ENCODE measurements around the gene CYP27A1.

DNA sequence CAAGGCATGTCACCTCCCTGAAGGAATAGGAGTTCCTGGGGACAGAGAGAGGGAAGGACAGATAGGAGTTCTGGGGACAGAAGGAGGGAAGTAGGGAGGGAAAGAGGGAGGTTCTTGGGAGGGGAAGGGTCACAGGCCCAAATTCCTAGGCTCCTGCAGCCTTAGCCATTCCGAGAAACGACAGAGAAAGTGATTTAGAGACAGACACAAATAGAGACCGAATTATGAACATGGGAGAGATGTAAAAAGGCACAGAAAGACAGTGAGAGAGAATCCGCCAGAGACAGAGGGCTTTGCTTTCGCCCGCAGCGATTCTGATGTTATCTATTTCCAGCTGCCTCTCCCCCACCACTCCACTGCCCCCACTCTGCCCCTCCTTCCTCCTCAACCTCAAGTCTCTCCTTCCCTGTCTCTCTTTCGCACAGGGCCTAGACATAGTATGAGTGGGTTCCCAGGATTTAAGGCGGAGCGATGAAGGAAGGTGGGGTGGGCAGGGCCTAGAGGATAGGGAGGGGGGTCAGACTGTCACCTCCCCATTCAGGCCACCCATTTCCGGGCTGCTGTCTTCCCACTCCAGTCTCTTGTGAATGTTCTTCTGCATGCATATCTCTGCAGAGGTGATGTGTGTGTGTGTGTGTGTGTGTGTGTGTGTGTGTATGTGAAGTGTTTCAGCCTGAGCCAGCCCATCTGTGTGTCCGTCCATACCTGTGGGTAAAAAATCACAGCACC is 74.4 kb downstream of the CYP27A1 start:
- TF ChIP-seq ZFP30 (CRISPR knock-in tag; IDR thresholded peaks at IDR 0.05) (no peak), SNAI2 (CRISPR knock-in tag; IDR thresholded peaks at IDR 0.05) (no peak), ISL1 (CRISPR knock-in tag; IDR thresholded peaks at IDR 0.05) (no peak), TOX (CRISPR knock-in tag; IDR thresholded peaks at IDR 0.05; ENCODE audit: borderline replicate concordance) (no peak), RARB (CRISPR knock-in tag; IDR thresholded peaks at IDR 0.05) (no peak), GLIS3 (CRISPR knock-in tag; IDR thresholded peaks at IDR 0.05) (no peak), ZC3H10 (CRISPR knock-in tag; IDR thresholded peaks at IDR 0.05) (no peak), CSDC2 (CRISPR knock-in tag; IDR thresholded peaks at IDR 0.05) (no peak), ZNF8 (CRISPR knock-in tag; IDR thresholded peaks at IDR 0.05) (no peak)
- TF ChIP-seq, protein P1, sequence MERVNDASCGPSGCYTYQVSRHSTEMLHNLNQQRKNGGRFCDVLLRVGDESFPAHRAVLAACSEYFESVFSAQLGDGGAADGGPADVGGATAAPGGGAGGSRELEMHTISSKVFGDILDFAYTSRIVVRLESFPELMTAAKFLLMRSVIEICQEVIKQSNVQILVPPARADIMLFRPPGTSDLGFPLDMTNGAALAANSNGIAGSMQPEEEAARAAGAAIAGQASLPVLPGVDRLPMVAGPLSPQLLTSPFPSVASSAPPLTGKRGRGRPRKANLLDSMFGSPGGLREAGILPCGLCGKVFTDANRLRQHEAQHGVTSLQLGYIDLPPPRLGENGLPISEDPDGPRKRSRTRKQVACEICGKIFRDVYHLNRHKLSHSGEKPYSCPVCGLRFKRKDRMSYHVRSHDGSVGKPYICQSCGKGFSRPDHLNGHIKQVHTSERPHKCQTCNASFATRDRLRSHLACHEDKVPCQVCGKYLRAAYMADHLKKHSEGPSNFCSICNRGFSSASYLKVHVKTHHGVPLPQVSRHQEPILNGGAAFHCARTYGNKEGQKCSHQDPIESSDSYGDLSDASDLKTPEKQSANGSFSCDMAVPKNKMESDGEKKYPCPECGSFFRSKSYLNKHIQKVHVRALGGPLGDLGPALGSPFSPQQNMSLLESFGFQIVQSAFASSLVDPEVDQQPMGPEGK (CRISPR knock-in tag; IDR thresholded peaks at IDR 0.05; ENCODE audit: borderline replicate concordance) = no peak
- TF ChIP-seq, protein P2, sequence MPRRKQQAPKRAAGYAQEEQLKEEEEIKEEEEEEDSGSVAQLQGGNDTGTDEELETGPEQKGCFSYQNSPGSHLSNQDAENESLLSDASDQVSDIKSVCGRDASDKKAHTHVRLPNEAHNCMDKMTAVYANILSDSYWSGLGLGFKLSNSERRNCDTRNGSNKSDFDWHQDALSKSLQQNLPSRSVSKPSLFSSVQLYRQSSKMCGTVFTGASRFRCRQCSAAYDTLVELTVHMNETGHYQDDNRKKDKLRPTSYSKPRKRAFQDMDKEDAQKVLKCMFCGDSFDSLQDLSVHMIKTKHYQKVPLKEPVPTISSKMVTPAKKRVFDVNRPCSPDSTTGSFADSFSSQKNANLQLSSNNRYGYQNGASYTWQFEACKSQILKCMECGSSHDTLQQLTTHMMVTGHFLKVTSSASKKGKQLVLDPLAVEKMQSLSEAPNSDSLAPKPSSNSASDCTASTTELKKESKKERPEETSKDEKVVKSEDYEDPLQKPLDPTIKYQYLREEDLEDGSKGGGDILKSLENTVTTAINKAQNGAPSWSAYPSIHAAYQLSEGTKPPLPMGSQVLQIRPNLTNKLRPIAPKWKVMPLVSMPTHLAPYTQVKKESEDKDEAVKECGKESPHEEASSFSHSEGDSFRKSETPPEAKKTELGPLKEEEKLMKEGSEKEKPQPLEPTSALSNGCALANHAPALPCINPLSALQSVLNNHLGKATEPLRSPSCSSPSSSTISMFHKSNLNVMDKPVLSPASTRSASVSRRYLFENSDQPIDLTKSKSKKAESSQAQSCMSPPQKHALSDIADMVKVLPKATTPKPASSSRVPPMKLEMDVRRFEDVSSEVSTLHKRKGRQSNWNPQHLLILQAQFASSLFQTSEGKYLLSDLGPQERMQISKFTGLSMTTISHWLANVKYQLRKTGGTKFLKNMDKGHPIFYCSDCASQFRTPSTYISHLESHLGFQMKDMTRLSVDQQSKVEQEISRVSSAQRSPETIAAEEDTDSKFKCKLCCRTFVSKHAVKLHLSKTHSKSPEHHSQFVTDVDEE (CRISPR knock-in tag; IDR thresholded peaks at IDR 0.05) = no peak
- TF ChIP-seq, protein P3, sequence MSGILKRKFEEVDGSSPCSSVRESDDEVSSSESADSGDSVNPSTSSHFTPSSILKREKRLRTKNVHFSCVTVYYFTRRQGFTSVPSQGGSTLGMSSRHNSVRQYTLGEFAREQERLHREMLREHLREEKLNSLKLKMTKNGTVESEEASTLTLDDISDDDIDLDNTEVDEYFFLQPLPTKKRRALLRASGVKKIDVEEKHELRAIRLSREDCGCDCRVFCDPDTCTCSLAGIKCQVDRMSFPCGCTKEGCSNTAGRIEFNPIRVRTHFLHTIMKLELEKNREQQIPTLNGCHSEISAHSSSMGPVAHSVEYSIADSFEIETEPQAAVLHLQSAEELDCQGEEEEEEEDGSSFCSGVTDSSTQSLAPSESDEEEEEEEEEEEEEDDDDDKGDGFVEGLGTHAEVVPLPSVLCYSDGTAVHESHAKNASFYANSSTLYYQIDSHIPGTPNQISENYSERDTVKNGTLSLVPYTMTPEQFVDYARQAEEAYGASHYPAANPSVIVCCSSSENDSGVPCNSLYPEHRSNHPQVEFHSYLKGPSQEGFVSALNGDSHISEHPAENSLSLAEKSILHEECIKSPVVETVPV (CRISPR knock-in tag; IDR thresholded peaks at IDR 0.05) = no peak
- TF ChIP-seq, protein P4, sequence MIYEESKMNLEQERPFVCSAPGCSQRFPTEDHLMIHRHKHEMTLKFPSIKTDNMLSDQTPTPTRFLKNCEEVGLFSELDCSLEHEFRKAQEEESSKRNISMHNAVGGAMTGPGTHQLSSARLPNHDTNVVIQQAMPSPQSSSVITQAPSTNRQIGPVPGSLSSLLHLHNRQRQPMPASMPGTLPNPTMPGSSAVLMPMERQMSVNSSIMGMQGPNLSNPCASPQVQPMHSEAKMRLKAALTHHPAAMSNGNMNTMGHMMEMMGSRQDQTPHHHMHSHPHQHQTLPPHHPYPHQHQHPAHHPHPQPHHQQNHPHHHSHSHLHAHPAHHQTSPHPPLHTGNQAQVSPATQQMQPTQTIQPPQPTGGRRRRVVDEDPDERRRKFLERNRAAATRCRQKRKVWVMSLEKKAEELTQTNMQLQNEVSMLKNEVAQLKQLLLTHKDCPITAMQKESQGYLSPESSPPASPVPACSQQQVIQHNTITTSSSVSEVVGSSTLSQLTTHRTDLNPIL (CRISPR knock-in tag; IDR thresholded peaks at IDR 0.05; ENCODE audit: low read depth) = no peak

Measured in SK-N-SH treated with all-trans-retinoic acid at 6 μM for 48 hours (cell line).